ENCODE results near the gene SNAPC3. TPM values are rescaled to one million over a fixed set of nuclear protein-coding genes. Genes with fewer than 3 reads are reported as not detected.

The SNAPC3 gene
- polyA plus RNA-seq, 1 donor from 2014 or later: 96.6 TPM

DNA sequence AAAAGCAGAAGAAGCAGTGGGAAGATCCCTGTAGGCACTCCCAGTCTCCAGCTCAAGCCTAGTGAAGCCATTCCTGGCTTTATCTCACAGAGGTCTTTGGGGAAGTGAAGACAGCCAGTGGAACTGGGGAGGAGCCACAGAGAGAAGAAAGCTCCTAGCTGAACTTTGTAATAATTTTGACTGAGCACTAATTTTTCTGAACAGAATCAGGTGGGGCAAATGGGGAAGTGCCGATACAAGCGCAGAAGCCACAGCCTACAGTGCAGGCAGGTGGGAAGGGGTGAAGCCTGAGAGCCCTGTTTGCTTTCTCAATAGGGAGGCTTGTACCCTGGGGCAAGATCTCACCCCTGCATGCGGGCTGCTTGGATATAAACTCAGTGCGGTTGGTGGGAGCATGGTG, 48.4 kb upstream of the SNAPC3 start:
- H3K4me2 ChIP-seq (ENCODE audit: low read length): no peak overlapping the region
- H2AFZ ChIP-seq (ENCODE audit: low read depth, low read length): no peak overlapping the region
- no peaks in the 10 kb centered on the region for H3K79me2 ChIP-seq (replicated peaks; ENCODE audit: insufficient read depth, low read length)
- H3K36me3 ChIP-seq (ENCODE audit: insufficient read depth, low read length): no peaks in the 10 kb centered on the region
- no peak overlapping the region for H3K27ac ChIP-seq (ENCODE audit: low read length)
- H4K20me1 ChIP-seq (ENCODE audit: insufficient read depth): no peaks in the 10 kb centered on the region
- H3F3A ChIP-seq (ENCODE audit: insufficient read depth, low read length, poor library complexity, severe bottlenecking): no peaks in the 10 kb centered on the region
- no peaks in the 10 kb centered on the region for H3K27me3 ChIP-seq (ENCODE audit: insufficient read depth, low read depth, low read length)
- H3K9me2 ChIP-seq (ENCODE audit: insufficient read depth, low read length): no peaks in the 10 kb centered on the region
- TF ChIP-seq, protein P1, sequence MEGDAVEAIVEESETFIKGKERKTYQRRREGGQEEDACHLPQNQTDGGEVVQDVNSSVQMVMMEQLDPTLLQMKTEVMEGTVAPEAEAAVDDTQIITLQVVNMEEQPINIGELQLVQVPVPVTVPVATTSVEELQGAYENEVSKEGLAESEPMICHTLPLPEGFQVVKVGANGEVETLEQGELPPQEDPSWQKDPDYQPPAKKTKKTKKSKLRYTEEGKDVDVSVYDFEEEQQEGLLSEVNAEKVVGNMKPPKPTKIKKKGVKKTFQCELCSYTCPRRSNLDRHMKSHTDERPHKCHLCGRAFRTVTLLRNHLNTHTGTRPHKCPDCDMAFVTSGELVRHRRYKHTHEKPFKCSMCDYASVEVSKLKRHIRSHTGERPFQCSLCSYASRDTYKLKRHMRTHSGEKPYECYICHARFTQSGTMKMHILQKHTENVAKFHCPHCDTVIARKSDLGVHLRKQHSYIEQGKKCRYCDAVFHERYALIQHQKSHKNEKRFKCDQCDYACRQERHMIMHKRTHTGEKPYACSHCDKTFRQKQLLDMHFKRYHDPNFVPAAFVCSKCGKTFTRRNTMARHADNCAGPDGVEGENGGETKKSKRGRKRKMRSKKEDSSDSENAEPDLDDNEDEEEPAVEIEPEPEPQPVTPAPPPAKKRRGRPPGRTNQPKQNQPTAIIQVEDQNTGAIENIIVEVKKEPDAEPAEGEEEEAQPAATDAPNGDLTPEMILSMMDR (IDR thresholded peaks at IDR 0.05; ENCODE audit: poor library complexity, severe bottlenecking): no peak
- TF ChIP-seq POLR2AphosphoS5 (IDR thresholded peaks at IDR 0.05) (no peak), MXI1 (conservative IDR thresholded peaks at IDR 0.05; ENCODE audit: poor library complexity, severe bottlenecking) (no peak), EP300 (conservative IDR thresholded peaks at IDR 0.05; ENCODE audit: poor library complexity, severe bottlenecking) (no peak), RAD21 (conservative IDR thresholded peaks at IDR 0.05) (no peak), TAF1 (IDR thresholded peaks at IDR 0.05; ENCODE audit: low read depth) (no peak), SMC3 (conservative IDR thresholded peaks at IDR 0.05; ENCODE audit: poor library complexity) (no peak)
- TF ChIP-seq, protein P2, sequence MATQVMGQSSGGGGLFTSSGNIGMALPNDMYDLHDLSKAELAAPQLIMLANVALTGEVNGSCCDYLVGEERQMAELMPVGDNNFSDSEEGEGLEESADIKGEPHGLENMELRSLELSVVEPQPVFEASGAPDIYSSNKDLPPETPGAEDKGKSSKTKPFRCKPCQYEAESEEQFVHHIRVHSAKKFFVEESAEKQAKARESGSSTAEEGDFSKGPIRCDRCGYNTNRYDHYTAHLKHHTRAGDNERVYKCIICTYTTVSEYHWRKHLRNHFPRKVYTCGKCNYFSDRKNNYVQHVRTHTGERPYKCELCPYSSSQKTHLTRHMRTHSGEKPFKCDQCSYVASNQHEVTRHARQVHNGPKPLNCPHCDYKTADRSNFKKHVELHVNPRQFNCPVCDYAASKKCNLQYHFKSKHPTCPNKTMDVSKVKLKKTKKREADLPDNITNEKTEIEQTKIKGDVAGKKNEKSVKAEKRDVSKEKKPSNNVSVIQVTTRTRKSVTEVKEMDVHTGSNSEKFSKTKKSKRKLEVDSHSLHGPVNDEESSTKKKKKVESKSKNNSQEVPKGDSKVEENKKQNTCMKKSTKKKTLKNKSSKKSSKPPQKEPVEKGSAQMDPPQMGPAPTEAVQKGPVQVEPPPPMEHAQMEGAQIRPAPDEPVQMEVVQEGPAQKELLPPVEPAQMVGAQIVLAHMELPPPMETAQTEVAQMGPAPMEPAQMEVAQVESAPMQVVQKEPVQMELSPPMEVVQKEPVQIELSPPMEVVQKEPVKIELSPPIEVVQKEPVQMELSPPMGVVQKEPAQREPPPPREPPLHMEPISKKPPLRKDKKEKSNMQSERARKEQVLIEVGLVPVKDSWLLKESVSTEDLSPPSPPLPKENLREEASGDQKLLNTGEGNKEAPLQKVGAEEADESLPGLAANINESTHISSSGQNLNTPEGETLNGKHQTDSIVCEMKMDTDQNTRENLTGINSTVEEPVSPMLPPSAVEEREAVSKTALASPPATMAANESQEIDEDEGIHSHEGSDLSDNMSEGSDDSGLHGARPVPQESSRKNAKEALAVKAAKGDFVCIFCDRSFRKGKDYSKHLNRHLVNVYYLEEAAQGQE (IDR thresholded peaks at IDR 0.05; ENCODE audit: borderline replicate concordance): no peak
- H3K4me3 ChIP-seq (ENCODE audit: low read length): no peak overlapping the region
- H3K9ac ChIP-seq (ENCODE audit: low read length): no peak overlapping the region
- no peaks in the 10 kb centered on the region for H3K9me3 ChIP-seq (ENCODE audit: low read length)

DNA sequence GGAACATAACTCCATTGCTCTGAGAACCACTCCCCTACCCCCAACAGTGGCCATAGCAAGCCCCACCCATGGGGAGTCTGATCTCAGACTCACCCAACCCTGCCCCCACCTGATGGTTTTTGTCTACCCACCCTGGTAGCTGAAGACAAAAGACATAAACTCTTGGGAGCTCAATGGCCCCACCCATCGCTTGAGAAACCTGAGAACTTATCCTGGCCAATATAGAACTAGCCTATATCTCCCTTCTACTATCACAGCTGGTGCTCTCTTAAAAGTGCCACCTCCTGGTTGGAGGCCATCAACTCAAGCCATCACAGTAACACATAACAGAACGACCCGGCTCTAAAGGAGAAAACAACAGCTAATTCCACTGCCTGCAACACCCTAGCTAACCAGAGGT, 47.9 kb upstream of the SNAPC3 start:
- Histone ChIP-seq H3K27me3 (ENCODE audit: insufficient read depth, low read depth, low read length) (no peaks in the 10 kb centered on the region), H3K9ac (ENCODE audit: low read length) (no peak overlapping the region), H3K4me2 (ENCODE audit: low read length) (no peak overlapping the region), H3F3A (ENCODE audit: insufficient read depth, low read length, poor library complexity, severe bottlenecking) (no peaks in the 10 kb centered on the region), H4K20me1 (ENCODE audit: insufficient read depth) (no peaks in the 10 kb centered on the region), H3K36me3 (ENCODE audit: insufficient read depth, low read length) (no peaks in the 10 kb centered on the region), H3K27ac (ENCODE audit: low read length) (no peak overlapping the region), H3K9me2 (ENCODE audit: insufficient read depth, low read length) (no peaks in the 10 kb centered on the region), H3K4me3 (ENCODE audit: low read length) (no peak overlapping the region), H3K9me3 (ENCODE audit: low read length) (no peaks in the 10 kb centered on the region), H3K79me2 (replicated peaks; ENCODE audit: insufficient read depth, low read length) (no peaks in the 10 kb centered on the region), H2AFZ (ENCODE audit: low read depth, low read length) (no peak overlapping the region)
- TF ChIP-seq SMC3 (conservative IDR thresholded peaks at IDR 0.05; ENCODE audit: poor library complexity): no peak
